ENCODE data around the gene NCBP2L. TPM values are rescaled to one million over a fixed set of nuclear protein-coding genes. Genes with fewer than 3 reads are reported as not detected.

NCBP2L gene
- total RNA-seq, 2 experiments from 2014 or later, result not detected

DNA sequence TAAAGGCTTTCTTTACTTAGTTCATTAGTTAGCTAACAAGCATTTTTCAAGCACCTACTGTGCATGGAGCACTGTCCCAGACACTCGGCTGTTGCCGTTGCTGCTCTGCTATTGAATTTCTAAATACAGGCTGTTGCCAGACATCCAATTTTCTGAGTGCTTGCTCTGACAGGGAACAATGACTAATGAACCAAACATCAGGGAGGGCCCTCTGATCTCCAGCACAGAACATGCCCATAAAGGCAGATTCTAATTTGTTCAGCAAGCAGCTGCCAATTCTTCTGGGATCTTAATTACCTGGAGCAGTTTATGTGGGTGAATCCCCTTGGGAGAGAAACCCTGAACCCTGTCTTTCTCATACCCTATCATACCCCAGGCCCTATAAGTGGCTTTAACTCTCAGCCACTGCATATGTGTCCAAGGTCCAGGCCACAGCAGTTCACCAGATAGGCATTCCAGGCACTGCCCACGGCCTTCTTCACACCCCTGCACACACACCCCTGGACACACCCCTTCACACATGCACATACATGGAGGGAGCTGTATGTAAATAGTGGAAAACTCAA lies 29.9 kb upstream of the NCBP2L start:
- Histone ChIP-seq H3K4me1 (ENCODE audit: insufficient read depth, low read length, poor library complexity, severe bottlenecking) (no peaks in the 10 kb centered on the region), H2AFZ (ENCODE audit: low read length) (no peak overlapping the region), H4K20me1 (ENCODE audit: insufficient read depth, low read length) (no peaks in the 10 kb centered on the region), H3K36me3 (ENCODE audit: insufficient read depth, low read length) (no peaks in the 10 kb centered on the region), H3K27ac (ENCODE audit: low read depth, low read length, poor library complexity, severe bottlenecking) (no peak overlapping the region), H3K4me2 (ENCODE audit: low read length) (no peak overlapping the region), H3K4me3 (ENCODE audit: low read depth, low read length, poor library complexity, severe bottlenecking) (no peak overlapping the region), H3K79me2 (ENCODE audit: insufficient read depth, low read depth, low read length) (no peaks in the 10 kb centered on the region), H3K9me2 (ENCODE audit: insufficient read depth, low read length) (no peaks in the 10 kb centered on the region), H3K9me3 (ENCODE audit: low read length) (no peaks in the 10 kb centered on the region)
- DNase-seq (ENCODE audit: low spot score), result no peak
- CTCF ChIA-PET (ENCODE audit: unreplicated experiment), result no interaction called here
- BruUV-seq (replicated peaks), result no TSS peak
- intact Hi-C loops (cut with micrococcal nuclease; ENCODE audit: unreplicated experiment), result no loop called here
- POLR2A ChIA-PET, result interaction anchor here (0.5 to 1.1 kb wide), 2 partner anchors 9 to 197 kb away, joined by 3 read pairs; no protein-coding TSS in a partner anchor
- TF ChIP-seq, protein P1, sequence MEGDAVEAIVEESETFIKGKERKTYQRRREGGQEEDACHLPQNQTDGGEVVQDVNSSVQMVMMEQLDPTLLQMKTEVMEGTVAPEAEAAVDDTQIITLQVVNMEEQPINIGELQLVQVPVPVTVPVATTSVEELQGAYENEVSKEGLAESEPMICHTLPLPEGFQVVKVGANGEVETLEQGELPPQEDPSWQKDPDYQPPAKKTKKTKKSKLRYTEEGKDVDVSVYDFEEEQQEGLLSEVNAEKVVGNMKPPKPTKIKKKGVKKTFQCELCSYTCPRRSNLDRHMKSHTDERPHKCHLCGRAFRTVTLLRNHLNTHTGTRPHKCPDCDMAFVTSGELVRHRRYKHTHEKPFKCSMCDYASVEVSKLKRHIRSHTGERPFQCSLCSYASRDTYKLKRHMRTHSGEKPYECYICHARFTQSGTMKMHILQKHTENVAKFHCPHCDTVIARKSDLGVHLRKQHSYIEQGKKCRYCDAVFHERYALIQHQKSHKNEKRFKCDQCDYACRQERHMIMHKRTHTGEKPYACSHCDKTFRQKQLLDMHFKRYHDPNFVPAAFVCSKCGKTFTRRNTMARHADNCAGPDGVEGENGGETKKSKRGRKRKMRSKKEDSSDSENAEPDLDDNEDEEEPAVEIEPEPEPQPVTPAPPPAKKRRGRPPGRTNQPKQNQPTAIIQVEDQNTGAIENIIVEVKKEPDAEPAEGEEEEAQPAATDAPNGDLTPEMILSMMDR (conservative IDR thresholded peaks at IDR 0.05; ENCODE audit: low read length), result no peak
- no peak for TF ChIP-seq EZH2phosphoT487 (IDR thresholded peaks at IDR 0.05; ENCODE audit: borderline replicate concordance, low read depth, low read length)

DNA sequence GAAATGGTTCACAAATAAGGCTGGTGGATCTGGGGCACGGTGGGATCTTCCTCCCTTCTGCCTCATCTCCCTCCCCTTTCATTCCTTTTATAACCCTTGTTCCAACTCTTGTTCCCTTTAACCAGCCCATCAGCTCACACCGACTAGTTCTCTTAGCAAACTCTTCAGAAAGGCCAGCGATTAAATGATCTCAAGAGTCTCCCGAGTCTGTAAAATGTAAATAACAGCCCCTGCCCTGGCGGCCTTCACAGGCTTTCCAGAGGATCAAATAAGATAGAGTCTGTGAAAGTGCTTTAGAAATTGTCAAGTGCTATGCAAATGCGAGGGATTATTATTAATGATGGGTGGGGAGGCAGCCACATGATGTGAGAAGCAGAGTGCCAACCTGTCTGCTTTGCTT lies 29.0 kb upstream of the NCBP2L start:
- CTCF ChIA-PET (ENCODE audit: unreplicated experiment), result no interaction called here
- no TSS peak for BruUV-seq (replicated peaks)
- Histone ChIP-seq H3K4me3 (ENCODE audit: low read depth, low read length, poor library complexity, severe bottlenecking) (no peak overlapping the region), H4K20me1 (ENCODE audit: insufficient read depth, low read length) (no peaks in the 10 kb centered on the region), H3K9me3 (ENCODE audit: low read length) (no peaks in the 10 kb centered on the region), H3K9me2 (ENCODE audit: insufficient read depth, low read length) (no peaks in the 10 kb centered on the region), H3K4me2 (ENCODE audit: low read length) (no peak overlapping the region), H3K79me2 (ENCODE audit: insufficient read depth, low read depth, low read length) (no peaks in the 10 kb centered on the region), H2AFZ (ENCODE audit: low read length) (no peak overlapping the region), H3K36me3 (ENCODE audit: insufficient read depth, low read length) (no peaks in the 10 kb centered on the region), H3K27ac (ENCODE audit: low read depth, low read length, poor library complexity, severe bottlenecking) (no peak overlapping the region), H3K4me1 (ENCODE audit: insufficient read depth, low read length, poor library complexity, severe bottlenecking) (no peaks in the 10 kb centered on the region)
- intact Hi-C loops (cut with micrococcal nuclease; ENCODE audit: unreplicated experiment), result no loop called here
- DNase-seq (ENCODE audit: low spot score), result no peak
- TF ChIP-seq, protein P1 (conservative IDR thresholded peaks at IDR 0.05; ENCODE audit: low read length), result no peak
- TF ChIP-seq EZH2phosphoT487 (IDR thresholded peaks at IDR 0.05; ENCODE audit: borderline replicate concordance, low read depth, low read length), result no peak
- POLR2A ChIA-PET, result interaction anchor here (0.5 to 0.8 kb wide), 2 partner anchors 70 to 198 kb away, joined by 3 to 4 read pairs; no protein-coding TSS in a partner anchor

DNA sequence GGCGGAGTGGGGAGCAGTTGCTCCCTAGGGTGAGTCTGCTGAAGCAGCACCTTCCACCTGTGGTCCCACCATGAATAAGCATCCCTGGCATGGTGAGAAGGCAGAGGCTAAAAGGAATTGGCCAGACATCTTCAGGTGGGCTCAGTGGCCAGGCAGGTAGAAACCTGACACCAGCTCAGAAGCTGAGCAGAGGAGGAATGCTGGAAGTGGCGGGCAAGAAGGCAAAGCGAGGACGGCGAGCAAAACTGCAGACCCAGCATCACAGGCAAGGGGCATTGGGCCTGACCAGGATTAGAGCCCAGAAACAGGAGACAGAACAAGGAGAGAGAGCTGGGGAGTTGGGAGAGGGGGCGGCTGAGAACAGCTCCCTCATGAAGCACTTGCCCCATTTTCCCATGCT lies 27.3 kb upstream of the NCBP2L start:
- TF ChIP-seq, protein P1 (conservative IDR thresholded peaks at IDR 0.05; ENCODE audit: low read length), result no peak
- no peak for TF ChIP-seq EZH2phosphoT487 (IDR thresholded peaks at IDR 0.05; ENCODE audit: borderline replicate concordance, low read depth, low read length)
- ChIA-PET CTCF (ENCODE audit: unreplicated experiment) (no interaction called here), POLR2A (interaction anchor here (1.4 kb wide), 1 partner anchor 9 kb away, joined by 3 read pairs; no protein-coding TSS in a partner anchor)

More for the DNA sequence above, 27.3 kb upstream of the NCBP2L start:
- H3K4me3 ChIP-seq (ENCODE audit: low read depth, low read length, poor library complexity, severe bottlenecking), result no peak overlapping the region
- no peak for DNase-seq (ENCODE audit: low spot score)
- no peaks in the 10 kb centered on the region for H3K9me3 ChIP-seq (ENCODE audit: low read length)
- no peaks in the 10 kb centered on the region for H4K20me1 ChIP-seq (ENCODE audit: insufficient read depth, low read length)
- no peaks in the 10 kb centered on the region for H3K79me2 ChIP-seq (ENCODE audit: insufficient read depth, low read depth, low read length)
- no peak overlapping the region for H2AFZ ChIP-seq (ENCODE audit: low read length)
- intact Hi-C loops (cut with micrococcal nuclease; ENCODE audit: unreplicated experiment), result no loop called here
- H3K27ac ChIP-seq (ENCODE audit: low read depth, low read length, poor library complexity, severe bottlenecking), result no peak overlapping the region
- BruUV-seq (replicated peaks), result no TSS peak
- no peak overlapping the region for H3K4me2 ChIP-seq (ENCODE audit: low read length)
- H3K36me3 ChIP-seq (ENCODE audit: insufficient read depth, low read length), result no peaks in the 10 kb centered on the region
- no peaks in the 10 kb centered on the region for H3K9me2 ChIP-seq (ENCODE audit: insufficient read depth, low read length)
- H3K4me1 ChIP-seq (ENCODE audit: insufficient read depth, low read length, poor library complexity, severe bottlenecking), result no peaks in the 10 kb centered on the region
